Activated naive CD8-positive, alpha-beta T cell treated with anti-CD3 and anti-CD28 coated beads, Interleukin-2, amount 50 U/mL, for 16 hours (primary cell): ENCODE results near the gene NUTM2B.
"Not testable (repeated sequence)": the region's sequence is repeated elsewhere in the genome, so short reads cannot be mapped to it uniquely, and the experiment has no call there.

ENCODE experiments used
- DNase-seq: peaks from one replicate; pipeline ENCODE4 v3.0.0-alpha.2; 2020; ENCODE audit warnings: low read depth, low spot score

The NUTM2B gene

GRCh38 chr10:79726620-79727019, 23.6 kb downstream of the NUTM2B start:
- DNase-seq: not testable (repeated sequence)

GRCh38 chr10:79744844-79745243, 41.8 kb downstream of the NUTM2B start:
- DNase-seq: not testable (repeated sequence)

GRCh38 chr10:79748510-79748909, 45.5 kb downstream of the NUTM2B start:
- not testable (repeated sequence) for DNase-seq

GRCh38 chr10:79753601-79754000, 50.6 kb downstream of the NUTM2B start:
- DNase-seq: not testable (repeated sequence)

GRCh38 chr10:79758297-79758993, 55.4 kb downstream of the NUTM2B start:
- DNase-seq: not testable (repeated sequence)
